ENCODE measurements around the gene LTK.

LTK gene

GRCh38 chr15:41523097-41523496, 9.5 kb upstream of the LTK start:
- DNase-seq: no peak

- DNase-seq: no peak
Measured at GRCh38 chr15:41521614-41522013, 8.0 kb upstream of the LTK start.

- no peak for DNase-seq
Measured at GRCh38 chr15:41520636-41521035, 7.0 kb upstream of the LTK start.

- no peak for DNase-seq
Measured at GRCh38 chr15:41517895-41518449, 4.3 kb upstream of the LTK start.

- DNase-seq: no peak
Measured at GRCh38 chr15:41512940-41513505, 604 bp downstream of the LTK start.

GRCh38 chr15:41512512-41512939, 1.1 kb downstream of the LTK start:
- no peak for DNase-seq

- DNase-seq: no peak
Measured at GRCh38 chr15:41511899-41512369, 1.7 kb downstream of the LTK start.

- no peak for DNase-seq
Measured at GRCh38 chr15:41511331-41511898, 2.2 kb downstream of the LTK start.

- DNase-seq: no peak
Measured at GRCh38 chr15:41510728-41511127, 2.9 kb downstream of the LTK start.

- no peak for DNase-seq
Measured at GRCh38 chr15:41507820-41508290, 5.8 kb downstream of the LTK start.

- DNase-seq: no peak
Measured at GRCh38 chr15:41506796-41507341, 6.8 kb downstream of the LTK start.

GRCh38 chr15:41505776-41506175, 7.9 kb downstream of the LTK start:
- DNase-seq: no peak

- DNase-seq: no peak
Measured at GRCh38 chr15:41504751-41505492, 8.7 kb downstream of the LTK start.

GRCh38 chr15:41503669-41504010, 10.0 kb downstream of the LTK start:
- no peak for DNase-seq

GRCh38 chr15:41502795-41503668, 10.6 kb downstream of the LTK start:
- no peak for DNase-seq

- no peak for DNase-seq
Measured at GRCh38 chr15:41501931-41502794, 11.5 kb downstream of the LTK start.

- DNase-seq: no peak
Measured at GRCh38 chr15:41501191-41501917, 12.3 kb downstream of the LTK start.

- no peak for DNase-seq
Measured at GRCh38 chr15:41499109-41499851, 14.3 kb downstream of the LTK start.

- DNase-seq: no peak
Measured at GRCh38 chr15:41498657-41499056, 15.0 kb downstream of the LTK start.

Data from SW 1271 (cell line).